COLO668 (cell line): ENCODE measurements around the gene AGK.

Source experiments
- DNase-seq: peaks from one replicate; lab custom pipeline; 2025; ENCODE audit not compliant: unreplicated experiment; lab: John Stamatoyannopoulos, UW

The AGK gene

DNA sequence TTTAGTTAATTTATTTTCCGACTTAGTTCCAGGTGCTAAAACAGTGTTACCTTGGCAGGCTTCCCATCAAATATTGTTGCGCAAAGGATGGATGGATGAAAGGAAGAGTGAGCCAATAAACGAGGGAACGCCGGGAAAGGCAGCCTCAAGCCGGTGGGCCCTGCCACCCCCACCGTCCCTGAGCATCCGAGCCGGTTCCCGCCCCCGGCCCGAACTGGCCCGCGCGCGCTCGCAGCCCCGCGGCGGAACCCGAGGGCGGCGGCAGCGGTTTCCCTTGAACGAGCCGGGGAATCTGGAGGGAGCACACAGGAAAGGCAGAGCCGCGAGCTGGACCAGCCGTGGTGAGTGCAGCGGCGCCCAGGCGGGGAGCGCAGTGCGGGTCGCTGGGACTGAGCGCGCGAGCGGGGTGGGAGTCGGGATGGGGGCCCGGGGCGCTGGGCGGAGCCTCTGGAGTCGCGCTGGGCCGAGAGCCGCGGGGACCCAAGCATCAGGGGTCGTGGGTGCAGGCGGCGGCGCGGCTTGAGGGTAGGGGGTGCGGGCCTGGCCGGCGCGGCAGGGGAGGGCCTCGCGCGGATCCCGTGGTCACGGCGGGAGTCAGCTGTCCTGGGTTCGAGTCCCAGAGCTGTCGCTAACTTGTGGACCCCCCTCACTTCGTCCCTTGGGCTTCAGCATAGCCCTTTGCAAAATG, at the start of gene AGK:
TSS of gene AGK (plus strand) at position 317 of the 688 bp plus-strand sequence. CDS start 4,057 bp downstream, outside the sequence.
- peak; percentile 87 for DNase-seq

- no peak for DNase-seq
These were observed 49.8 kb upstream of the AGK start for GRCh38 chr7:141501451-141501850.

DNA sequence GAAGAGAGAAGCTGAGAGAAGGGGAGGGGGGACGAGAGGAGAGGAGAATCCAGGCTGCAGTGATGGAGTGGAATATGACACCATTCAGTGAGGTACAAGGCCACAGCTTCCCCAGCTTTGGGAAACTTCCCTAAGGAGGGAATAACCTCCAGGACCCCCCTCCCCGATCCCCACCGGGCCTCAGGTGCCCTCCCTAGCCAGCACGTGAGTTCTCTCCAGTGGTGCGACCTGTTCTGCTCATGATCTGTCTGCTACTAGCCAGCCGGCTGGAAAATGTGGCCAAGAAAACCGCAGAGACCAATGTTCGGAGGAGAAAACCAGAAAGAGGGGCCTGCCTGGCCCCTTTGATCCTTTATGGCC, 39.9 kb upstream of the AGK start:
- DNase-seq = no peak

GRCh38 chr7:141511676-141512396, 39.4 kb upstream of the AGK start:
- peak; percentile 48 for DNase-seq

GRCh38 chr7:141512597-141512996, 38.6 kb upstream of the AGK start:
- DNase-seq = no peak

DNA sequence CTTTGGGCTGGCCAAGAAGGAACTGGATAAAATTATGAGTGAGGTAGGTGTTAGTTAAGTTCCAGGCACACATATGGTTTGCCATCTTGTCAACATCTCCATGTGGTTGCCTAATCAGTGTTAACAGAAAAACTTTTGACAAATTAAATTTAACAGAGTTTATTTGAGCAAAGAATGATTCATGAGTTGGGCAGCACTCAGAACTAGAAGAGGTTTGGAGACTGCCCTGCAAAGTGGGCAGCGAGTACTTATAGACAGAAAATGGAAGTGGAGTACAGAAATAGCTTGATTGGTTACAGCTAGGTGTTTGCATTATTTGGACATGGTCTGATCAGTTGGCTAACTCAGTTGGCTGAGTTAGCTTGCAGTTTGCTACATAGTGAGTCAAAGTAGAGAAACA, 37.5 kb upstream of the AGK start:
- DNase-seq = no peak

GRCh38 chr7:141515941-141516340, 35.3 kb upstream of the AGK start:
- DNase-seq = no peak

DNA sequence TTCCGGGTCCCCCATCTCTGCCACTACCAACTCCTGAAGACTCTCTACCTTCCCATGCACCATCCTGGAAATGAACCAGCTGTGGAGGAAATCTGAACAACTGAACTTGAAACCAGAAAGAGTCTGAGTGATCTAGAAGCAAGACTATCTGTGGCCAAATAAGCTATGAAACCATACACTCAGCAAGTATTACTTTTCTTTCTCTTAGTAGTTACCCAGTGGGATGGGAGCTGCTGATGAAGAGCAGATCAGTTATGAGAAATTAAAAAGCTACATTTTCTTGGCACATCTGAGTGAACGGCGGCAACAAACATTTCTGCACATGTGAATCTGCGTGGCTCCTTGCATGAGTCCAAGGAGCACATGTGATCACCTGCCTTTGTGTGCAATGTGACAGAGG, 31.6 kb upstream of the AGK start:
- no peak for DNase-seq

GRCh38 chr7:141522657-141523342, 28.4 kb upstream of the AGK start:
- no peak for DNase-seq

DNA sequence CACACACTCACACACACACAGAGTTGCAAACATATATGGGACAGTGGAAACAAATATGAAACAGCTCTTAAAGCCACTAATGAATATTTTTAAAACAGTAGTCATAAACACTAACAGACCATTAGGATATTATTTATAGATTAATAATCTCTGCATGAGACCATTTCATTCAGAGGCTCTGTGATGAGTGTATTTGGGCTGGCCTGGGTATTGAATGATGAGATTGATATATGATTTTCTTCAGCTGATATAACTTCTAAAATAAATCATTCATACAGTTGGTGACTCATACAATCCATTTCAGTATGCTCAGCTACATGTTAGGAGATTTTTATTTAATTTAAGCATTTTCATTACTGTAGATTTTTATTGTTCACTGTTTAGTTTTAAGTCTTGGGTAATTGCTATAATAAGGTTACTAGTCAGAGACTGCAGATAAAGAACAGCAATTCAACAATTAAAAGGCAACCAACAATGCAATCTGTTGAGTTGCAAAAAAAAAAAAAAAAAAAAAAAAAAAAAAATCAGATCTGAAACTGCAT, 25.2 kb upstream of the AGK start:
- DNase-seq = no peak

DNA sequence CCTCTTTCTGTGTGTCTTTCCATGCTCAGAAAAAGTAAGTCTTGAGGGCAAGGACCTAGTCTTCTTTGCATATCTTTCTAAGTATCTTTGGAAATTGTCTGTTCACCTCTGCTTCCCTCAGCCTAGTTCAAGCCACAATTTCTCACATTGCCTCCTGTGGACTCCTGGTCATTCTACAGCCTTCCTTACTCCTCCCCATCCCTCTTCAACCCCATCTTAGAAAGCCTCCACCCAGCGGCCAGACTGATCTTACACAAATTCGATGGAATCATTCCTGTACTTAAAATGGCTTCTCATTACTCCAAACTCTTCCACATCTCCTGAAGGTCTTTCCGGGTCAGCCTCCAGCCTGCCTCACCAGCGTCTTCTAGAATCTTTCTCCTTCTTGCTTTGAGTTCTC, 24.1 kb upstream of the AGK start:
- no peak for DNase-seq

- DNase-seq = no peak
These were observed 22.8 kb upstream of the AGK start for GRCh38 chr7:141528399-141528798.

- peak; percentile 82 for DNase-seq
These were observed 17.9 kb upstream of the AGK start for GRCh38 chr7:141533149-141533949.

DNA sequence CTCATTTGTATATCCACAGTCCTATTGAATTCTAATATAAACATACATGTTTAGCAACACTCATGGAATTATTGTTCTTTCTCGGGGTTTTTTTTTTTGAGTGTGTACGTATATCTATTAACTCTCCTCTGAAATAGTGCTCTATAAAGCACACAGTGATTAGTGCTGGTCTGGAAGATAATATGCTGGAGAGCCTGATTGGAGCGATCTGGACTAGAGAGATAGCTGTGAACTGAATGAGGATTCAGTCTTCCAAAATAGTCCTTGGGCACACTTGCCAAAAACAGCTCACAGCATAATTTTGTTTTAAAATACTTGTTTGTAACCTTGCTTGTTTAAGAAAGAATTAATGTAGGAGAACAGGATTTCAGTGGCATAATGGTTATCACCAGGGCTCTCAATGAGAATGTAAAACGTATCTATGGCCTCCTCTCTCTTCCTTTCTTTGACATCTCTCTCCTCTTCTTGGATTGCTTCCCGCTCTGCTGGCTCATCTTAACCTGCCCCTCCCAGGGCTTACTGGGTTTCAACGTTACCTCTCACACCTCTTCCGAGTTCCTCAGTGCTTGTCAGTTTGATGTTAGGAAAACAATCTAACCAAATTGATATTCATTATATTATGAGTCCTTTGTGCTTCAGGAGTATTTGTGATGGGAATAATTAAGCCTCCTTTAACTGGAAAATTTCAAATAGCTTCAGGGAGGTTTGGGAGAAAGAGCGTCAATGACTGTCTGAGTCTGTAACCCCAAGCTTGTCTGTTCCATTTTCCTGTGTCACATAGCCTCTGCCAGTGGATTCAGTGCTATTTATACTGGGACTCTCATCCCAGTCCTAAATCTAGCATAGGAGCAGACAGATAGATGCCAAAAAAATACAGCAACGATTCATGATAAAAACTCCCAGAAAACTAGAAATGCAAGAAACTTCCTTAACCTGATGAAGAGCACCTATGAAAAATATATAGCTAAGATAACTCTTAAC, 16.2 kb upstream of the AGK start:
- DNase-seq = no peak

DNA sequence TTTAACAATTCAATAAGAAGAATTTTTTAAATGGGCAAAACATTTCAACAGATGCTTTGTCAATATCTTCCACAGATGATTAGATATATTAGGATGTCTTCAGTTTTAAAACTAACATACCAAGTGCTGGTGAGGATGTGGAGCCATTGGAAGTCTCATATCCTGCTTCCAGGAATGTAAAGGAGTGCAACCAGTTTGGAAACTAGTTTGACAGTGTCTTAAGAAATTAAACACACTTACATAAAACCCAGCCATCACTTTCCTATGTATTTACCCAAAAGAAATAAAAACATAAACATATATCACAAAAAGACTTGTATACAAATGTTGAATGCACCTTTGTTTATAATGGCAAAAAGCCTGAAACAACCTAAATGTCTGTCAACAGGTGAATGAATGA, 13.3 kb upstream of the AGK start:
- no peak for DNase-seq

DNA sequence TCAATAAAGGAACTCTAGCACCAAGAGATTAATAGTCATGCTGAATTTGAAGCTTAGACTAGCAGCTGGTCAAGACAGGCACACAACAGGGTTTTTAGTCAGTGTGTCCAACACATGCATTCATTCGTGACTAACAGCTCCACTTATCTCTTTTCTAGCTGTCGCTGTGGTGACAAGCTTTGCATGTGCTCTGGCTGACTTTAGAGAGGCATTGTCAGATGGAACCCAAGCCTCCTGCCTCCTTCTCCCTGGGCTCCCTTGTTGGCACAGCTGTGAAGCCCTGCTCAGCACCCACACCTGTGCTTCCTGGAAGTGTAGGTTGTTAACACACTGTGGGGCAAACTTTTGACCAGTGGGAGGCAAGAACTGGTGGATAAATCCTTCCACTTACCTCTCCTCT, 9.8 kb upstream of the AGK start:
- DNase-seq = peak; percentile 38

DNA sequence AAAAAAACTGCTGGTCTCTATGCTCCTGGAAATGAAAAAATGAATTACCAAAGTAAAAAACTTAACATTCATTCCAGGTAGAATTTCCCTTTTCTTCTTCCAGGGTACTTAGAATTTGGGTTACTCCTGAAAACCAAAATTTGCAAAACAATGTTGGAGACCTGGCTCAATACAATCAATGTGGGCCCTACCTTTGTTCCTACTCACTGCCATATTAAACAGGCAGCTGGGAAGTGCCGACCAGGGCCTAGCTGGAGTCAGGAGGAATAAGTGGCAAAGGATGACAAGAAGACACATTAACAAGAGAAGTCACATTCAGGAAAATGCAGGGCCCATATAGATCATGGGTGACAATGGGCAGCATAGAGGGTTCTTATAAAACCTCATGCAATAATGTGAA, 6.4 kb upstream of the AGK start:
- DNase-seq = no peak

- no peak for DNase-seq
These were observed 1.6 kb upstream of the AGK start for GRCh38 chr7:141549582-141549981.

GRCh38 chr7:141550386-141551093, 670 bp upstream of the AGK start:
- no peak for DNase-seq
